Vagina (tissue), 2 donors: ENCODE measurements around the gene RUFY3.

Experiments used
- POLR2A ChIP-seq, 2 donors: fragments of 450-650 bp; IDR thresholded peaks; one replicate each; pipeline ENCODE4 v1.6.1; 2017; ENCODE audit warnings: antibody characterized with exemption in 2 of 2, mild to moderate bottlenecking in 2 of 2, moderate library complexity in 2 of 2
- POLR2AphosphoS5 ChIP-seq, 2 donors: sonication (generic); formaldehyde crosslinking; IDR thresholded peaks; one replicate each; pipeline ENCODE4 v1.9.0; 2017; ENCODE audit warnings: antibody characterized with exemption in 2 of 2, mild to moderate bottlenecking in 2 of 2, low read depth in 1 of 2; ENCODE audit not compliant: insufficient read depth in 1 of 2
- TF ChIP-seq, protein P1 (sequence below), 3 experiments: fragments of 450-650 bp in 2 of 3; fragments of 200-600 bp in 1 of 3; sonication (generic) in 1 of 3; IDR thresholded peaks; one replicate each; pipeline ENCODE4 v1.5.1; 2017 to 2019; ENCODE audit warnings: antibody characterized with exemption in 3 of 3, mild to moderate bottlenecking in 2 of 3, moderate library complexity in 2 of 3

GRCh38 chr4:70855464-70855863 lies 133.7 kb downstream of the RUFY3 start:
- TF ChIP-seq POLR2AphosphoS5 (IDR thresholded peaks at IDR 0.05; ENCODE audit: insufficient read depth in 1 of 2, low read depth in 1 of 2): no peak
- TF ChIP-seq, protein P1, sequence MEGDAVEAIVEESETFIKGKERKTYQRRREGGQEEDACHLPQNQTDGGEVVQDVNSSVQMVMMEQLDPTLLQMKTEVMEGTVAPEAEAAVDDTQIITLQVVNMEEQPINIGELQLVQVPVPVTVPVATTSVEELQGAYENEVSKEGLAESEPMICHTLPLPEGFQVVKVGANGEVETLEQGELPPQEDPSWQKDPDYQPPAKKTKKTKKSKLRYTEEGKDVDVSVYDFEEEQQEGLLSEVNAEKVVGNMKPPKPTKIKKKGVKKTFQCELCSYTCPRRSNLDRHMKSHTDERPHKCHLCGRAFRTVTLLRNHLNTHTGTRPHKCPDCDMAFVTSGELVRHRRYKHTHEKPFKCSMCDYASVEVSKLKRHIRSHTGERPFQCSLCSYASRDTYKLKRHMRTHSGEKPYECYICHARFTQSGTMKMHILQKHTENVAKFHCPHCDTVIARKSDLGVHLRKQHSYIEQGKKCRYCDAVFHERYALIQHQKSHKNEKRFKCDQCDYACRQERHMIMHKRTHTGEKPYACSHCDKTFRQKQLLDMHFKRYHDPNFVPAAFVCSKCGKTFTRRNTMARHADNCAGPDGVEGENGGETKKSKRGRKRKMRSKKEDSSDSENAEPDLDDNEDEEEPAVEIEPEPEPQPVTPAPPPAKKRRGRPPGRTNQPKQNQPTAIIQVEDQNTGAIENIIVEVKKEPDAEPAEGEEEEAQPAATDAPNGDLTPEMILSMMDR (IDR thresholded peaks at IDR 0.05): no peak
- TF ChIP-seq POLR2A (IDR thresholded peaks at IDR 0.05): no peak
